ENCODE data around the gene MACROD2.

Gene MACROD2

DNA sequence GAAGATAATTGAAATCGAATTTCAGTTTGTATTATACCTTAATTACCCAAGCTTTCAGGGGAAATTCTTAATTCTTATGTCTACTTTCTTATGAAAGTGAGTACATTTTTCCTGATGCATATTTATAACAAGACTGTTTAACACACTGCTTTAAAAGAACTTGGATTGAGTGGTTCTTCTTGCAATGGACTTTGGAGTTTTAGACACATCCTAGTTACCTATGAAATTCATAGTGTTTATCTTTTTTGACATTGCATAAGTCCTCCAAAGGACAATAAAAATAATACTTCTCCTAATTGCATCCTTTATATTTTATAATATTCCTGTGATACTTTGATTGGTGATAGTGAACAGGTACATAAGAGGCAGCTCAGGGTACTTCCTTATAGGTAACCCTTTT lies 737.7 kb downstream of the MACROD2 start:
- FAIRE-seq: no peak
- DNase-seq (ENCODE audit: low spot score): no peak

GRCh38 chr20:14740380-14740779 lies 745.1 kb downstream of the MACROD2 start:
- FAIRE-seq: no peak

DNA sequence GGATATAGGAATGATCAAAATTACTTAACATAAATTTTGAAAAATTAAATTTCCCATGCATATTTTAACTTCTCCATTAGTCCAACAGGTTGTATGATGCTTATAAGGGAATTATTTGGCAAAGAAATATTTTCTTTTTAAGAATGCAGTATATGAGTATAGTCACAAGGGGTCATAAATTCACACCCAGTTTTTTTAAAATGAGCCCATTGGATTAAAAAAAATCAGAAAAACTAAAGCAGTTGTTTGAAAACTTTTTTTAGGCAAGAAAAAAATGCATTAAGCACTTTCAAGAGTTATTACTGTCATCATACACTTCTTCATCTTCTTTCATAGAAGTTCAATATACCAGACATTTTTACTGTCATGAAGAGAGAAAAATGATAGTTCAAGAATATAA lies 746.3 kb downstream of the MACROD2 start:
- DNase-seq (ENCODE audit: low spot score): no peak
- FAIRE-seq: no peak

More at GRCh38 chr20:14740380-14740779, 745.1 kb downstream of the MACROD2 start:
- no peak for DNase-seq (ENCODE audit: low spot score)

DNA sequence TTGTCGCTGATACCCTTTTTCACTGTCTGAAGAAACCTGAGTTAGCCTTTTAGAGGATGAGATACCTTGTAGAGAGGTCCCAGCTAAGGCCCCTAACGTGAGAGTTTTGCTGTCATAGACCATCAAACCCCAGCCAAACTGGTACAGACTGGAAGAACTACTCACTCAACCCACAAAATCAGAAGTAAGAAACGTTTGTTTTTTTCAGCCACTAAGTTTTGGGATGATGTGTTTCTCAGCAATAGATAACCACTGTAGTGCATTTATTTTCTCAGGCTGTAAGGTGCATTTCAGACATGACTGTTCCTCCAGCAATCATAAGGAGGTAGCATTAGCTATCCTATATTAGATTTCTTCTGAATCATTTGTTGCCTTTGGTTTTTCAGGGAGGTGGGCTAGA lies 749.4 kb downstream of the MACROD2 start:
- DNase-seq (ENCODE audit: low spot score): no peak
- no peak for FAIRE-seq

GRCh38 chr20:14745830-14746229 lies 750.5 kb downstream of the MACROD2 start:
- FAIRE-seq: no peak
- no peak for DNase-seq (ENCODE audit: low spot score)

DNA sequence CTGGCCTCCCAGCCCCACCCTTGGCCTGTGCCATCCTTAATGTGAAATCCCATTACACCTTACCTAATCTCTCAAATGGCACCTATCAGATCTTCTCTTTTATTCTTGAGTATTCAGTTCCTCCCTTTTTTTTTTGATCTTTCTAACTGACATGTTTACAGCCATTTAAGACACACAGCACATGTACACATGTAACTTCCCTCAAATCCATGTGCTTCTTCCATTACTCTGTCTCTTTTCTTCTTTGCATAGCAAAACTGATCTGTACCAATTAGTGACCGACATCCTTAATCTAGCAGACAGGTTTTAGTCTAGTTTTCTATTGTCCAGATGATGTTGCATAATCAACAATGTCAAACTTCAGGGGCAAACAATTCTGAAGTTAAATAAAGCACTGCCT lies 755.9 kb downstream of the MACROD2 start:
- no peak for FAIRE-seq

GRCh38 chr20:14757728-14758127 lies 762.4 kb downstream of the MACROD2 start:
- FAIRE-seq: no peak

More for the DNA sequence above, 755.9 kb downstream of the MACROD2 start:
- no peak for DNase-seq (ENCODE audit: low spot score)

GRCh38 chr20:14758356-14758755 lies 763.0 kb downstream of the MACROD2 start:
- no peak for FAIRE-seq
- DNase-seq (ENCODE audit: low spot score): no peak

More at GRCh38 chr20:14757728-14758127, 762.4 kb downstream of the MACROD2 start:
- no peak for DNase-seq (ENCODE audit: low spot score)

- DNase-seq (ENCODE audit: low spot score): no peak
- no peak for FAIRE-seq
These were observed 764.7 kb downstream of the MACROD2 start for GRCh38 chr20:14759979-14760378.

GRCh38 chr20:14761903-14762302 lies 766.6 kb downstream of the MACROD2 start:
- no peak for FAIRE-seq
- no peak for DNase-seq (ENCODE audit: low spot score)

DNA sequence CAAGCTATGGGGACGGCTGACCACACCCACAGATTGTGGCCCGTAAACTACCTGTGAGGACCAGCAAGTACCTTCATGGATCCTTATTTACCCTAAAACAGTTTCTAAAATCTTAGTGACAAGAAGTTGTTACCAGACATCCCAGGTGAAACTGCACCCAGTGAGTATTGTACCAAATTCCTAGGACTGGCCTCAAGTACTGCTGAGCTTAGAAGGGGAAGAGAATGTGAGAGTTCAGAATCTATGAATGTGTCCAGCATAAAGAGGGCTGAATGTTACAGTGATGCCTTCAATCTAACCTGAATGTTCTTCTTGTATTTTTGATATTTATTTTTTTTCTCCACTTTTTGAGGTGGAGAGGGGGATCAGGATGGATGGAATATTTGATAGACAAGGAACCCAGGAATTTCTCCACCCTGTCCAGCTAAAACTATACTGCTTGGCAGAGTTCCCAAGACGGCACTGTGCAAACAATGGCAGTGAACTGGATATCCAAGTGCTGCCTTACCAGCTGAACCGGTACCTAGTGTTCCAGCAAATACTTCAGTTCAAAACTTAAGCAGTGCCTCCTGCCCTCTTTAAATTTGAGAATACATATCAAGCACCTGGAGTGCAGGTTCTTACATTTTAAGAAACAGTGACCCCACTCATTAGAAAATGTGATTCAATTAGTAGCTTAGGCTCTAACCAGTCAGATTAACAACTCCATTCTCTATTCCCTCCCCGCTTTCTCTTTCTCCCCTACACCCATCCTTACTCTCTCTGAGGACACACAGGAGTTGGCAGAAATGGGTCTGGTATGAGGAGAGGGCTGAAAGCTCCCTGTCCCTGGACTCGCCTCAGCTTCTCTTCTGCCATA lies 769.4 kb downstream of the MACROD2 start:
- FAIRE-seq: no peak
- no peak for DNase-seq (ENCODE audit: low spot score)

- FAIRE-seq: no peak
These were observed 770.0 kb downstream of the MACROD2 start for GRCh38 chr20:14765370-14765701.

DNA sequence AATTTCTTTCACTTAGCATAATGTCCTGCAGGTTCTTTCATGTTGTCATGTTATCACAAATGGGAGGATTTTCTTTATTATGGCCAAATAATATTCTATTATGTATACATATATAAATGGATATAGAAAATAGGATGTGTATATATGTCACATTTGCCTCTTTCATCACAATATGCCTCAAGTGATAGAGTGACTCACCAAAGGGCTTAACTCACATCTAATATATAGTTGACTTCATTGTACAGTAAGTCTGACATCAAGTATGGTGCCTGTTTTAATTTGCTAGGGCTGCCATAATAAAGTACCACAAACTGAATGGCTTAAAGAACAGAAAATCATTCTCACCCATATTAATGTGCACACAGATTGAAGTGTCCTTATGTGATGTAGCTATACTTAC lies 778.2 kb downstream of the MACROD2 start:
- DNase-seq (ENCODE audit: low spot score): no peak
- FAIRE-seq: no peak

More at GRCh38 chr20:14765370-14765701, 770.0 kb downstream of the MACROD2 start:
- no peak for DNase-seq (ENCODE audit: low spot score)

DNA sequence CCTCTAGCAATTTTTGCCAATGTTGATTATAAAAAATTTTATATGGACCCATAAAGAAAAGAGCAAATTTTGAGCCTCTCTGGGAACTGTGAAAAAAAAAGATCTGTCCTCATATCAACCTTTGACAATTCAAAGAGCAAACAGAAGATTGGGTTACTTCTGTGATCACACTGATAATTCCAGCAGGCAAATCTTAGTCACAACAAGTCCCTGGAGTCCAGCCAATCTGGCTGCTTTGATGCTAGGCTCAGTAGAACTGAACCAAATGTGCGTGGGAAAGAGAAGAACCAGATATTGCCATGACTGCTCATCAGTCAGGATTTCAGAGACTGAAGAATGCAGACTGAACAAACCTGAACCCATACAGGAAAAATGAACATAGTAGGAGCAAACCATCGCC lies 780.5 kb downstream of the MACROD2 start:
- DNase-seq (ENCODE audit: low spot score) (no peak), FAIRE-seq (no peak)

DNA sequence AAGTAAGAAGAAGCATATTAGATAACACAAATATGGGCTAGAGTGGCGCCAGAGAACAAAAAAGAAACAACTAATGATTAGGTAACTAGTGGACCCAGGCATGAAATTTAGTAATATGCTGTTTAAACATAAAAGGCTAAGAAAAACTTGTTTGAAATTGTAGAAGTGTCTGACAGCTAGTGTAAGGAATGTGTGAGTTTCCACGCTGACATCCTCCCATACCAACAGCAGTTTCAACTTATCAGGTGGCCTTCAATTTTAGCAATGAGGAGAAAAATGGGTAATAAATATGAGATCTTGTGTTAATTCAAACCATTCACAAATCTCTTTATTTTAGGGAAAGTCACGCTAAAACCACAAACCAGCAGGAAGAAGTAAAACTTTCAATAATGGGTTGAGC lies 782.3 kb downstream of the MACROD2 start:
- FAIRE-seq (no peak), DNase-seq (ENCODE audit: low spot score) (no peak)

DNA sequence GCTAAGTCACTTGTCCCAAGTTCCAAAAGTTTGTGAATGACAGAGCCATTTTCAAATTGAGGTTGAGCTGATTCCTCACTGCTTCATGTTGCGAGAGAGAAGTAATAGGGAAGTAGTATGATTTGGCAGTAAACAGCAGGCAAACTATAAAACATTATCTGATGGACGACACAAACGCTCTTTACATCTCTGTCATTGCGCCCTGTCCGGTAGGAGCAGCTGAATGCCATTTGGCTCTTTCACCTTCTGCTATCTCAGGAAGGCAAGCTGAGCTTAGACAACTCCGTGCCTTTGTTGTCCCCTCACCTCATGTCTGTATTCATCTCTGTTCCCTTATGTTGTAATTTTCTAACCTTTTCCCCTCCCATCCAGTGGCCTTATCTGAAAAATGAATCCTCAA lies 782.8 kb downstream of the MACROD2 start:
- FAIRE-seq: no peak
- no peak for DNase-seq (ENCODE audit: low spot score)

DNA sequence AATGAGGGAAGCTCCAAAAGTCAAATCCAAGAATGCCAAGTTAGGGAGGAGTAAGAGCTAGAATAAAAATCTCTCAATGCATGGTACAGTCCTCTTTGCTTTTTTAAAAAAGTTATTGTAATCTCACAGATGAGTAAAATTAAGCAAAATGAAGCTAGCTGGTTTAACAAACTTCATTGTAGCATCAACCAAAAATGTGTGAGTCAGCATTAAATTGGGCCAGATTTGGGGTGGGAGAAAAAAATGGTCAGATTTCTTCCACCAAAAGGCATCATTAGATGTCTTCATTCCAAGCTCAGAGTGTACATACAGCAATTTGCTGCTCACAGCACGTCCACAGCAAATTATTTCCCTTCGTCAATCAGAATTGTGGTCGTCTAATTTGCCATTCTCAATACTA lies 783.6 kb downstream of the MACROD2 start:
- no peak for DNase-seq (ENCODE audit: low spot score)
- FAIRE-seq: no peak

GRCh38 chr20:14780508-14780907 lies 785.2 kb downstream of the MACROD2 start:
- DNase-seq (ENCODE audit: low spot score) (no peak), FAIRE-seq (no peak)

- no peak for DNase-seq (ENCODE audit: low spot score)
- FAIRE-seq: no peak
These were observed 787.4 kb downstream of the MACROD2 start for GRCh38 chr20:14782731-14783130.

DNA sequence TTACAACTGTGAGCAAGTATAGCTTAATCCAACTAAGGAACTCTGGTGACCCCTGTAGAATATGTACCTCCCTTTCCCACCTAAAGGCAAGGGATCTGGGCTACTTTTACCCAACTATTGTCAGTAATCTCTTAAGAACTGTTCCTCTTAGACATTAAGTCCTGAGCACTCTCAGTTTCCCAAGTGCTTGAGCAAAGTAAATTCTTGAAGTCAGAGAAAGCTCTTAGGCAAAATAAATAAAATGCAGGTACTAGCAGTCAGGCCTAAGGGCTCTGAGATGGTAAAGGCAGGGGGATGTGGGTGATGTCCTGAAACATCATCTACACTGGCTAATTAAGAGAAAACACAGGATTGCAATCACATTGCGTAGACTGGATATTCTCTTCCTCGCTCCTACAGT lies 788.5 kb downstream of the MACROD2 start:
- FAIRE-seq: no peak
- DNase-seq (ENCODE audit: low spot score): no peak

- DNase-seq (ENCODE audit: low spot score): no peak
- no peak for FAIRE-seq
These were observed 789.9 kb downstream of the MACROD2 start for GRCh38 chr20:14785065-14785743.

GRCh38 chr20:14790190-14790589 lies 794.9 kb downstream of the MACROD2 start:
- no peak for FAIRE-seq
- DNase-seq (ENCODE audit: low spot score): no peak

All from RCC 7860 (cell line).